Right lobe of liver (tissue), 4 donors: Measurements from ENCODE around the gene PLIN3.
"Not testable (repeated sequence)": the region's sequence is repeated elsewhere in the genome, so short reads cannot be mapped to it uniquely, and the experiment has no call there.

Source experiments
- CTCF ChIP-seq, 4 donors: fragments of 200-600 bp in 3 of 4; fragments of 450-650 bp in 1 of 4; IDR thresholded peaks; one replicate each; pipeline versions ENCODE4 v1.5.1 to v1.8.0; 2016 to 2022; ENCODE audit warnings: antibody characterized with exemption in 4 of 4, mild to moderate bottlenecking in 2 of 4
- POLR2A ChIP-seq: fragments of 450-650 bp; IDR thresholded peaks from one replicate; pipeline ENCODE4 v1.6.1; 2017; ENCODE audit warnings: antibody characterized with exemption, mild to moderate bottlenecking
- donor health status: DM: no; HTN: no; CAD: no.
- donor health status: DM: no; HTN: no; CAD: no.
- donor health status: DM: no; HTN: yes; CAD: no.

- TF ChIP-seq POLR2A; CTCF (IDR thresholded peaks at IDR 0.05): not testable (repeated sequence)
These were observed 74.6 kb downstream of the PLIN3 start for GRCh38 chr19:4792866-4793195.
